GM03348 (cell line): Measurements from ENCODE around the gene FHIT.
A peak's percentile ranks its signal among the peaks of the same experiment; 100 is the strongest.

ENCODE experiments used
- DNase-seq: peaks from one replicate; pipeline ENCODE4 v3.0.0; 2012; ENCODE audit warnings: low spot score

The FHIT gene

GRCh38 chr3:60160822-60161748, 1090.2 kb downstream of the FHIT start:
- DNase-seq: no peak

GRCh38 chr3:60160111-60160821, 1091.0 kb downstream of the FHIT start:
- DNase-seq: no peak

GRCh38 chr3:60158035-60158434, 1093.2 kb downstream of the FHIT start:
- no peak for DNase-seq

- no peak for DNase-seq
Measured at GRCh38 chr3:60154011-60154410, 1097.2 kb downstream of the FHIT start.

GRCh38 chr3:60153221-60153999, 1097.8 kb downstream of the FHIT start:
- no peak for DNase-seq

GRCh38 chr3:60149501-60149900, 1101.8 kb downstream of the FHIT start:
- no peak for DNase-seq

- no peak for DNase-seq
Measured at GRCh38 chr3:60147249-60147950, 1103.9 kb downstream of the FHIT start.

GRCh38 chr3:60146121-60146520, 1105.1 kb downstream of the FHIT start:
- no peak for DNase-seq

GRCh38 chr3:60144071-60144470, 1107.2 kb downstream of the FHIT start:
- DNase-seq: no peak

- DNase-seq: no peak
Measured at GRCh38 chr3:60142009-60142408, 1109.2 kb downstream of the FHIT start.

GRCh38 chr3:60140160-60140559, 1111.1 kb downstream of the FHIT start:
- DNase-seq: no peak

GRCh38 chr3:60136601-60137000, 1114.7 kb downstream of the FHIT start:
- no peak for DNase-seq

- no peak for DNase-seq
Measured at GRCh38 chr3:60135474-60135873, 1115.8 kb downstream of the FHIT start.

GRCh38 chr3:60133269-60134162, 1117.7 kb downstream of the FHIT start:
- DNase-seq: no peak

- no peak for DNase-seq
Measured at GRCh38 chr3:60131618-60132017, 1119.6 kb downstream of the FHIT start.

- DNase-seq: peak; percentile 19
Measured at GRCh38 chr3:60126511-60127304, 1124.5 kb downstream of the FHIT start.

GRCh38 chr3:60125686-60126085, 1125.6 kb downstream of the FHIT start:
- no peak for DNase-seq

GRCh38 chr3:60120245-60120644, 1131.0 kb downstream of the FHIT start:
- no peak for DNase-seq

GRCh38 chr3:60114191-60114590, 1137.1 kb downstream of the FHIT start:
- DNase-seq: no peak

- no peak for DNase-seq
Measured at GRCh38 chr3:60107275-60107674, 1144.0 kb downstream of the FHIT start.
